GM23338 (cell line): ENCODE data around the gene MICB. TPM values are rescaled to one million over a fixed set of nuclear protein-coding genes. Genes with fewer than 3 reads are reported as not detected.

Experiments
- ATAC-seq: fragments of 200-7000 bp; cut with Tn5 transposase; 3 replicates; pipeline ENCODE4 v1.9.1; 2020
- DNase-seq: peaks from one replicate; pipeline ENCODE4 v3.0.0-alpha.2; 2015; ENCODE audit warnings: low spot score
- H2AFZ ChIP-seq: fragments of 200-600 bp; sonication (generic); 2 replicates; pipeline ENCODE4 v1.8.0; 2016; ENCODE audit warnings: antibody characterized with exemption, mild to moderate bottlenecking, moderate library complexity
- H3F3A ChIP-seq: fragments of 200-600 bp; sonication (generic); replicated peaks from 2 replicates; pipeline ENCODE4 v1.8.0; 2017; ENCODE audit warnings: antibody characterized with exemption, mixed run types, low read depth
- H3K27ac ChIP-seq: fragments of 200-600 bp; sonication (generic); 2 replicates; pipeline ENCODE4 v1.6.1; 2016; ENCODE audit warnings: low read depth
- H3K27me3 ChIP-seq: fragments of 200-600 bp; sonication (generic); 2 replicates; pipeline ENCODE4 v1.8.0; 2016; ENCODE audit warnings: mild to moderate bottlenecking, mixed run types, moderate library complexity; ENCODE audit not compliant: insufficient read depth
- H3K36me3 ChIP-seq: fragments of 200-600 bp; sonication (generic); 2 replicates; pipeline ENCODE4 v1.8.0; 2016; ENCODE audit warnings: mild to moderate bottlenecking; ENCODE audit not compliant: insufficient read depth
- H3K4me1 ChIP-seq: fragments of 200-600 bp; sonication (generic); 2 replicates; pipeline ENCODE4 v1.8.0; 2016; ENCODE audit warnings: mild to moderate bottlenecking, moderate library complexity; ENCODE audit not compliant: insufficient read depth
- H3K4me2 ChIP-seq: fragments of 200-600 bp; sonication (generic); 2 replicates; pipeline ENCODE4 v1.7.1; 2017; ENCODE audit warnings: mixed run types
- H3K4me3 ChIP-seq: fragments of 200-600 bp; sonication (generic); 2 replicates; pipeline ENCODE4 v1.6.1; 2016; ENCODE audit warnings: mixed run types
- H3K79me2 ChIP-seq: fragments of 200-600 bp; sonication (generic); replicated peaks from 2 replicates; pipeline ENCODE4 v1.8.0; 2017; ENCODE audit warnings: mild to moderate bottlenecking; ENCODE audit not compliant: insufficient read depth
- H3K9me2 ChIP-seq: fragments of 200-600 bp; sonication (generic); 2 replicates; pipeline ENCODE4 v1.8.0; 2017; ENCODE audit not compliant: insufficient read depth
- H4K20me1 ChIP-seq: fragments of 200-600 bp; sonication (generic); replicated peaks from 2 replicates; pipeline ENCODE4 v1.8.0; 2017; ENCODE audit warnings: mild to moderate bottlenecking; ENCODE audit not compliant: insufficient read depth
- H3K27ac Mint-ChIP-seq: 2 replicates; pipeline ENCODE4 v1.8.0; 2020; ENCODE audit warnings: inconsistent platforms, mild to moderate bottlenecking, moderate library complexity, mixed read lengths
- H3K27me3 Mint-ChIP-seq: 3 replicates; pipeline ENCODE4 v1.8.0; 2022; ENCODE audit warnings: low read depth, mild to moderate bottlenecking, moderate library complexity, mixed read lengths, inconsistent platforms; ENCODE audit not compliant: insufficient read depth, poor library complexity
- H3K36me3 Mint-ChIP-seq: 3 replicates; pipeline ENCODE4 v1.8.0; 2021; ENCODE audit warnings: low read depth, mild to moderate bottlenecking, inconsistent platforms, moderate library complexity, mixed read lengths
- H3K4me1 Mint-ChIP-seq: 3 replicates; pipeline ENCODE4 v1.8.0; 2020; ENCODE audit warnings: mild to moderate bottlenecking, inconsistent platforms, mixed read lengths
- H3K4me3 Mint-ChIP-seq: 3 replicates; pipeline ENCODE4 v1.8.0; 2021; ENCODE audit warnings: moderate library complexity, mild to moderate bottlenecking, inconsistent platforms, mixed read lengths
- H3K9me3 Mint-ChIP-seq: 3 replicates; pipeline ENCODE4 v1.8.0; 2020; ENCODE audit warnings: moderate library complexity, mild to moderate bottlenecking, inconsistent platforms, mixed read lengths
- CREB1 ChIP-seq: fragments of 250-450 bp; sonication (Bioruptor Pico); IDR thresholded peaks from 2 replicates; pipeline ENCODE4 v1.5.0; 2020; ENCODE audit warnings: low read depth, mild to moderate bottlenecking, moderate library complexity
- CTCF ChIP-seq, 2 experiments: fragments of 200-600 bp in 1 of 2; sonication (generic) in 1 of 2; conservative IDR thresholded peaks; 2 replicates each; pipeline versions ENCODE4 v1.5.1 to v1.6.1; 2016 to 2017; ENCODE audit warnings: antibody characterized with exemption in 2 of 2, low read depth in 2 of 2, mild to moderate bottlenecking in 2 of 2, moderate library complexity in 1 of 2
- ETS1 ChIP-seq: IDR thresholded peaks from 2 replicates; pipeline ENCODE4 v1.6.1; 2016; ENCODE audit warnings: antibody characterized with exemption
- EZH2 ChIP-seq: fragments of 200-600 bp; sonication (generic); IDR thresholded peaks from one replicate; pipeline ENCODE4 v1.8.0; 2017; ENCODE audit warnings: antibody characterized with exemption, mild to moderate bottlenecking, low read depth; ENCODE audit not compliant: unreplicated experiment
- EZH2phosphoT487 ChIP-seq: fragments of 200-600 bp; sonication (generic); IDR thresholded peaks from one replicate; pipeline ENCODE4 v1.8.1; 2018; ENCODE audit warnings: antibody characterized with exemption; ENCODE audit not compliant: unreplicated experiment
- JUNB ChIP-seq: IDR thresholded peaks from one replicate; pipeline ENCODE4 v1.6.1; 2016; ENCODE audit warnings: antibody characterized with exemption; ENCODE audit not compliant: unreplicated experiment
- NANOG ChIP-seq: IDR thresholded peaks from 2 replicates; pipeline ENCODE4 v1.6.1; 2016; ENCODE audit warnings: antibody characterized with exemption, borderline replicate concordance
- POLR2AphosphoS5 ChIP-seq: IDR thresholded peaks from 2 replicates; pipeline ENCODE4 v1.6.1; 2016; ENCODE audit warnings: antibody characterized with exemption, low read depth
- REST ChIP-seq: IDR thresholded peaks from one replicate; pipeline ENCODE4 v1.6.1; 2018; ENCODE audit warnings: antibody characterized with exemption; ENCODE audit not compliant: unreplicated experiment
- STAT1 ChIP-seq: IDR thresholded peaks from one replicate; pipeline ENCODE4 v1.6.1; 2016; ENCODE audit warnings: antibody characterized with exemption; ENCODE audit not compliant: unreplicated experiment
- ZNF114 ChIP-seq: fragments of 250-450 bp; sonication (Bioruptor Pico); IDR thresholded peaks from 2 replicates; pipeline ENCODE4 v1.5.0; 2020; ENCODE audit warnings: mild to moderate bottlenecking, moderate library complexity
- ZNF331 ChIP-seq: fragments of 250-450 bp; sonication (Bioruptor Pico); IDR thresholded peaks from 2 replicates; pipeline ENCODE4 v1.5.0; 2020; ENCODE audit warnings: low read depth, mild to moderate bottlenecking, moderate library complexity
- ZNF462 ChIP-seq: fragments of 250-450 bp; sonication (Bioruptor Pico); IDR thresholded peaks from 2 replicates; pipeline ENCODE4 v1.5.0; 2020; ENCODE audit warnings: mild to moderate bottlenecking, moderate library complexity
- polyA plus RNA-seq: library from polyadenylated mRNA; unstranded; fragments of >200 nt; fragmentation: Nextera tagmentation; extraction: Ambion mirVana; gene quantifications from 2 replicates; pipeline ENCODE4 v1.2.1, GENCODE V29; 2016
- total RNA-seq: library from RNA; depleted of rRNA; stranded (reverse); fragments of >200 nt; shearing (Covaris generic); gene quantifications from 2 replicates; pipeline ENCODE4 v1.2.3, GENCODE V29; 2014

MICB gene
- total and polyA plus RNA-seq, 2 experiments from 2014 or later = 9.2 to 23.8 TPM

GRCh38 chr6:31548544-31548873 is 50.6 kb downstream of the MICB start:
- Mint-ChIP-seq H3K27me3 (peaks cover 5% of the 10 kb centered on the region), H3K27ac (no peak overlapping the region), H3K9me3 (no peaks in the 10 kb centered on the region), H3K36me3 (peaks cover 27% of the 10 kb centered on the region), H3K4me3 (peak overlapping the region; percentile 76; the same call in 1 of the 3 replicates), H3K4me1 (peaks cover 18% of the 10 kb centered on the region)
- DNase-seq (no peak), ATAC-seq (no peak)
- Histone ChIP-seq H3K27ac (no peak overlapping the region), H3K4me3 (no peak overlapping the region), H3K9me2 (no peaks in the 10 kb centered on the region), H4K20me1 (no peaks in the 10 kb centered on the region), H3K79me2 (peaks cover 10% of the 10 kb centered on the region), H3F3A (0 out of 2 replicates have a peak, but pooled peaks cover 4% of the 10 kb centered on the region), H2AFZ (no peak overlapping the region), H3K36me3 (0 out of 2 replicates have a peak, but pooled peaks cover 8% of the 10 kb centered on the region), H3K4me1 (0 out of 2 replicates have a peak, but pooled peaks cover 7% of the 10 kb centered on the region), H3K27me3 (no peaks in the 10 kb centered on the region), H3K4me2 (no peak overlapping the region)
- no peak for TF ChIP-seq ZNF114 (CRISPR knock-in tag)
- TF ChIP-seq STAT1 = no peak
- TF ChIP-seq ETS1 = no peak
- TF ChIP-seq NANOG = no peak
- no peak for TF ChIP-seq CTCF (conservative IDR thresholded peaks at IDR 0.05; ENCODE audit: low read depth in 2 of 2)
- no peak for TF ChIP-seq ZNF331
- TF ChIP-seq JUNB = no peak
- no peak for TF ChIP-seq ZNF462 (CRISPR knock-in tag)
- no peak for TF ChIP-seq EZH2phosphoT487
- TF ChIP-seq POLR2AphosphoS5 = no peak
- TF ChIP-seq CREB1 (CRISPR knock-in tag) = no peak
- TF ChIP-seq EZH2 = no peak
- no peak for TF ChIP-seq REST
